Activated T-helper 17 cell treated with anti-CD3 and anti-CD28 coated beads, Interleukin-2, amount 50 U/mL, for 72 hours (primary cell): Measurements from ENCODE around the gene COL4A2. TPM values are rescaled to one million over a fixed set of nuclear protein-coding genes. Genes with fewer than 3 reads are reported as not detected.

Source experiments
- ATAC-seq: fragments of 150-1000 bp; cut with Tn5 transposase; replicated peaks from 2 replicates; pipeline ENCODE4 v1.10.0; 2021; ENCODE audit warnings: mild to moderate bottlenecking, moderate library complexity
- H3K27ac Mint-ChIP-seq: one replicate; pipeline ENCODE4 v1.8.0; 2022; ENCODE audit warnings: mixed read lengths
- H3K27me3 Mint-ChIP-seq: one replicate; pipeline ENCODE4 v1.8.0; 2022; ENCODE audit warnings: mixed read lengths
- H3K36me3 Mint-ChIP-seq: one replicate; pipeline ENCODE4 v1.8.0; 2022; ENCODE audit warnings: low read depth, mild to moderate bottlenecking, mixed read lengths
- H3K4me1 Mint-ChIP-seq: one replicate; pipeline ENCODE4 v1.8.0; 2022; ENCODE audit warnings: mixed read lengths
- H3K4me3 Mint-ChIP-seq: one replicate; pipeline ENCODE4 v1.8.0; 2022; ENCODE audit warnings: mild to moderate bottlenecking, mixed read lengths
- H3K9me3 Mint-ChIP-seq: one replicate; pipeline ENCODE4 v1.8.0; 2022; ENCODE audit warnings: mixed read lengths
- total RNA-seq, 2 donors: library from RNA; stranded (reverse); gene quantifications; one replicate each; pipeline ENCODE4 v1.2.3, GENCODE V29; 2022

The COL4A2 gene
- total RNA-seq, 2 donors from 2014 or later, result 0.56 TPM; not detected in 1

GRCh38 chr13:110556224-110556606 is 249.1 kb downstream of the COL4A2 start:
- Mint-ChIP-seq H3K36me3 (no peaks in the 10 kb centered on the region), H3K27ac (no peak overlapping the region), H3K27me3 (peaks cover 5% of the 10 kb centered on the region), H3K4me3 (no peak overlapping the region), H3K4me1 (peaks cover 16% of the 10 kb centered on the region), H3K9me3 (no peaks in the 10 kb centered on the region)
- no peak for ATAC-seq

- no peak overlapping the region for H3K4me3 Mint-ChIP-seq
- no peaks in the 10 kb centered on the region for H3K9me3 Mint-ChIP-seq
- no peaks in the 10 kb centered on the region for H3K36me3 Mint-ChIP-seq
- H3K4me1 Mint-ChIP-seq, result peaks cover 19% of the 10 kb centered on the region
- H3K27ac Mint-ChIP-seq, result no peak overlapping the region
- no peak for ATAC-seq
- peaks cover 5% of the 10 kb centered on the region for H3K27me3 Mint-ChIP-seq
These were observed 250.0 kb downstream of the COL4A2 start for GRCh38 chr13:110557082-110557481.

- H3K4me1 Mint-ChIP-seq, result peaks cover 20% of the 10 kb centered on the region
- H3K4me3 Mint-ChIP-seq, result no peak overlapping the region
- H3K27ac Mint-ChIP-seq, result no peak overlapping the region
- no peaks in the 10 kb centered on the region for H3K36me3 Mint-ChIP-seq
- ATAC-seq, result no peak
- H3K9me3 Mint-ChIP-seq, result no peaks in the 10 kb centered on the region
- H3K27me3 Mint-ChIP-seq, result peaks cover 5% of the 10 kb centered on the region
These were observed 250.7 kb downstream of the COL4A2 start for GRCh38 chr13:110557610-110558305.

- peaks cover 16% of the 10 kb centered on the region for H3K4me1 Mint-ChIP-seq
- no peaks in the 10 kb centered on the region for H3K36me3 Mint-ChIP-seq
- H3K4me3 Mint-ChIP-seq, result peak overlapping the region; percentile 72
- no peak for ATAC-seq
- no peak overlapping the region for H3K27ac Mint-ChIP-seq
- no peaks in the 10 kb centered on the region for H3K9me3 Mint-ChIP-seq
- H3K27me3 Mint-ChIP-seq, result peaks cover 8% of the 10 kb centered on the region
These were observed 252.4 kb downstream of the COL4A2 start for GRCh38 chr13:110559429-110559943.

GRCh38 chr13:110559986-110560385 is 252.9 kb downstream of the COL4A2 start:
- no peak overlapping the region for H3K27ac Mint-ChIP-seq
- H3K27me3 Mint-ChIP-seq, result peaks cover 8% of the 10 kb centered on the region
- no peaks in the 10 kb centered on the region for H3K9me3 Mint-ChIP-seq
- no peaks in the 10 kb centered on the region for H3K36me3 Mint-ChIP-seq
- ATAC-seq, result no peak
- H3K4me1 Mint-ChIP-seq, result peaks cover 16% of the 10 kb centered on the region
- peak overlapping the region; percentile 72 for H3K4me3 Mint-ChIP-seq

- Mint-ChIP-seq H3K27me3 (peaks cover 8% of the 10 kb centered on the region), H3K27ac (no peak overlapping the region), H3K4me3 (peak overlapping the region; percentile 72), H3K36me3 (no peaks in the 10 kb centered on the region), H3K4me1 (peaks cover 11% of the 10 kb centered on the region), H3K9me3 (no peaks in the 10 kb centered on the region)
- ATAC-seq, result peak; percentile 29
These were observed 253.7 kb downstream of the COL4A2 start for GRCh38 chr13:110560601-110561343.

- Mint-ChIP-seq H3K4me3 (peak within 1 kb of the TSS; percentile 72), H3K27me3 (peaks cover 8% of the 10 kb centered on the region), H3K36me3 (no peaks in the 10 kb centered on the region), H3K9me3 (no peaks in the 10 kb centered on the region), H3K4me1 (peaks cover 11% of the 10 kb centered on the region), H3K27ac (peak within 1 kb of the TSS; percentile 71)
- peak; percentile 73 for ATAC-seq
These were observed 254.4 kb downstream of the COL4A2 start, which contains the start of gene RAB20 for GRCh38 chr13:110561344-110562035. RAB20 (minus strand) TSS chr13:110561722; CDS start chr13:110561519, 203 bp downstream.

GRCh38 chr13:110562036-110562597 is 255.0 kb downstream of the COL4A2 start:
- H3K36me3 Mint-ChIP-seq, result no peaks in the 10 kb centered on the region
- H3K27ac Mint-ChIP-seq, result peak overlapping the region; percentile 71
- peaks cover 11% of the 10 kb centered on the region for H3K4me1 Mint-ChIP-seq
- H3K9me3 Mint-ChIP-seq, result no peaks in the 10 kb centered on the region
- H3K4me3 Mint-ChIP-seq, result peak overlapping the region; percentile 72
- peaks cover 8% of the 10 kb centered on the region for H3K27me3 Mint-ChIP-seq
- no peak for ATAC-seq

Other genes starting within 250 kb of the COL4A2 start
- not detected for gene COL4A1, start 127 bp upstream of the COL4A2 start, total RNA-seq